HepG2 (cell line): ENCODE results near the gene SAE1. TPM values are rescaled to one million over a fixed set of nuclear protein-coding genes. Genes with fewer than 3 reads are reported as not detected.

Source experiments
- CCDC6 ChIP-seq: sonication (generic); formaldehyde crosslinking; IDR thresholded peaks from 2 replicates; pipeline ENCODE4 v1.8.1; 2022; ENCODE audit warnings: mild to moderate bottlenecking, missing genetic modification reagents, moderate library complexity
- CEBPB ChIP-seq: IDR thresholded peaks from 2 replicates; pipeline ENCODE4 v1.6.1; 2011; ENCODE audit warnings: low read depth, low read length, improper control_type of control experiment, borderline replicate concordance
- DMTF1 ChIP-seq: sonication (generic); formaldehyde crosslinking; IDR thresholded peaks from 2 replicates; pipeline ENCODE4 v1.4.0; 2020; ENCODE audit warnings: mild to moderate bottlenecking, missing genetic modification reagents
- DPF2 ChIP-seq: sonication (generic); formaldehyde crosslinking; IDR thresholded peaks from 2 replicates; pipeline ENCODE4 v1.4.0; 2020; ENCODE audit warnings: mild to moderate bottlenecking, low read depth, missing genetic modification reagents, borderline replicate concordance
- FOSL2 ChIP-seq: sonication (generic); formaldehyde crosslinking; IDR thresholded peaks from 2 replicates; pipeline ENCODE4 v1.4.0; 2020; ENCODE audit warnings: missing genetic modification reagents
- GPN1 ChIP-seq: sonication (generic); formaldehyde crosslinking; IDR thresholded peaks from 2 replicates; pipeline ENCODE4 v1.5.1; 2020; ENCODE audit warnings: missing genetic modification reagents, borderline replicate concordance
- IRX3 ChIP-seq: sonication (generic); formaldehyde crosslinking; IDR thresholded peaks from 2 replicates; pipeline ENCODE4 v1.8.1; 2023; ENCODE audit warnings: mild to moderate bottlenecking, low read depth, missing genetic modification reagents, borderline replicate concordance
- KAT7 ChIP-seq: IDR thresholded peaks from 2 replicates; pipeline ENCODE4 v1.6.1; 2018; ENCODE audit warnings: borderline replicate concordance, missing compliant biosample characterization
- MTERF4 ChIP-seq: sonication (generic); formaldehyde crosslinking; IDR thresholded peaks from 2 replicates; pipeline ENCODE4 v1.8.0; 2023; ENCODE audit warnings: mild to moderate bottlenecking, missing genetic modification reagents
- MXI1 ChIP-seq: IDR thresholded peaks from 3 replicates; pipeline ENCODE4 v1.6.1; 2012; ENCODE audit warnings: low read depth, low read length, inconsistent platforms, borderline replicate concordance
- ONECUT2 ChIP-seq: sonication (generic); formaldehyde crosslinking; IDR thresholded peaks from 2 replicates; pipeline ENCODE4 v1.4.0; 2020; ENCODE audit warnings: missing genetic modification reagents
- PATZ1 ChIP-seq: sonication (generic); formaldehyde crosslinking; IDR thresholded peaks from 2 replicates; pipeline ENCODE4 v1.4.0; 2020; ENCODE audit warnings: missing genetic modification reagents
- PHF21A ChIP-seq: sonication (generic); formaldehyde crosslinking; IDR thresholded peaks from 2 replicates; pipeline ENCODE4 v1.5.0; 2020; ENCODE audit warnings: mild to moderate bottlenecking, missing genetic modification reagents
- RAD51 ChIP-seq: fragments of 450-650 bp; IDR thresholded peaks from 2 replicates; pipeline ENCODE4 v1.6.1; 2016; ENCODE audit warnings: borderline replicate concordance
- SIN3A ChIP-seq: IDR thresholded peaks from 2 replicates; pipeline ENCODE4 v1.6.1; 2011; ENCODE audit warnings: low read depth, mild to moderate bottlenecking, control low read depth, low read length, borderline replicate concordance
- XRCC5 ChIP-seq: fragments of 200-400 bp; formaldehyde crosslinking; optimal IDR thresholded peaks from 2 replicates; pipeline ENCODE3; 2017; ENCODE audit warnings: mild to moderate bottlenecking, low read length
- ZFP1 ChIP-seq: IDR thresholded peaks from 2 replicates; pipeline ENCODE4 v1.6.1; 2016
- ZFP36L2 ChIP-seq: sonication (generic); formaldehyde crosslinking; IDR thresholded peaks from 2 replicates; pipeline ENCODE4 v1.4.0; 2020; ENCODE audit warnings: missing genetic modification reagents
- ZNF20 ChIP-seq: sonication (generic); formaldehyde crosslinking; IDR thresholded peaks from 2 replicates; pipeline ENCODE4 v1.4.0; 2020; ENCODE audit warnings: mild to moderate bottlenecking, moderate library complexity, missing genetic modification reagents
- ZNF317 ChIP-seq: sonication (generic); formaldehyde crosslinking; IDR thresholded peaks from 2 replicates; pipeline ENCODE4 v1.5.0; 2020; ENCODE audit warnings: mild to moderate bottlenecking, missing genetic modification reagents
- ZNF512B ChIP-seq: sonication (generic); formaldehyde crosslinking; IDR thresholded peaks from 2 replicates; pipeline ENCODE4 v1.5.1; 2020; ENCODE audit warnings: missing genetic modification reagents, mild to moderate bottlenecking, borderline replicate concordance
- ZNF563 ChIP-seq: sonication (generic); formaldehyde crosslinking; IDR thresholded peaks from 2 replicates; pipeline ENCODE4 v1.8.0; 2022; ENCODE audit warnings: mild to moderate bottlenecking, moderate library complexity, missing genetic modification reagents
- polyA plus RNA-seq, 8 experiments: library from polyadenylated mRNA; depleted of rRNA in 3 of 8; stranded (reverse) in 7 of 8; unstranded in 1 of 8; fragments of >200 nt; fragmentation: Illumina TruSeq in 4 of 8; extraction: Trizol in 4 of 8; gene quantifications; 2 replicates each; pipeline versions ENCODE4 v1.2.1 to v1.2.3, GENCODE V29; 2011 to 2016; ENCODE audit warnings: low read depth in 4 of 8, missing spikeins in 1 of 8, mixed read lengths in 1 of 8; ENCODE audit not compliant: insufficient read depth in 1 of 8
- total RNA-seq, 5 experiments: library from RNA; depleted of rRNA; stranded (reverse); fragments of >200 nt; fragmentation: Illumina TruSeq; extraction: Trizol; gene quantifications; 2 replicates each; pipeline ENCODE4 v1.2.3, GENCODE V29; 2016; ENCODE audit warnings: low read depth in 1 of 5

SAE1 gene
- total and polyA plus RNA-seq, 2 of the 13 experiments (the other 11 are each of a cell fraction or from before 2014, with no cell fraction given), result 87.6 to 197 TPM

GRCh38 chr19:47230054-47230920, 99.7 kb downstream of the SAE1 start (continued):
- TF ChIP-seq MTERF4 (CRISPR knock-in tag) (no peak), FOSL2 (CRISPR knock-in tag) (no peak), DMTF1 (CRISPR knock-in tag) (no peak), ZNF563 (CRISPR knock-in tag) (peak; percentile 19; the same call in 1 of the 2 replicates), GPN1 (CRISPR knock-in tag) (no peak), PHF21A (CRISPR knock-in tag) (no peak), CEBPB (no peak), PATZ1 (peak; percentile 91), ZNF20 (CRISPR knock-in tag) (no peak), SIN3A (peak; percentile 57; the same call in 1 of the 2 replicates), DPF2 (CRISPR knock-in tag) (no peak), CCDC6 (peak; percentile 44; the same call in 1 of the 2 replicates), IRX3 (CRISPR knock-in tag) (0 out of 2 replicates have a peak, but pooled peaks have one; percentile 22), RAD51 (no peak), ONECUT2 (CRISPR knock-in tag) (no peak), ZNF317 (CRISPR knock-in tag) (no peak), MXI1 (peak; percentile 49; the same call in 1 of the 3 replicates), KAT7 (0 out of 2 replicates have a peak, but pooled peaks have one; percentile 33), ZFP1 (CRISPR knock-in tag) (no peak), XRCC5 (peak; percentile 27), ZFP36L2 (CRISPR knock-in tag) (no peak), ZNF512B (CRISPR knock-in tag) (no peak)
